ENCODE results near the gene APLNR. TPM values are rescaled to one million over a fixed set of nuclear protein-coding genes. Genes with fewer than 3 reads are reported as not detected.
"Not testable (repeated sequence)": the region's sequence is repeated elsewhere in the genome, so short reads cannot be mapped to it uniquely, and the experiment has no call there.

APLNR gene
- total RNA-seq: not detected in 2 replicates
- not detected in 2 replicates for polyA plus RNA-seq
- polyA plus RNA-seq (2012): not detected in 2 replicates
- polyA minus RNA-seq (ENCODE audit: low replicate concordance): not detected in 2 replicates

- no peak within 1 kb of the TSS for H3K4me2 ChIP-seq (ENCODE audit: extremely low read depth, insufficient read depth, low read length)
- H3K79me2 ChIP-seq (ENCODE audit: control insufficient read depth, insufficient read depth, low read length): no peaks in the 10 kb centered on the region
- no peak within 1 kb of the TSS for H2AFZ ChIP-seq (ENCODE audit: low read length)
- no peak within 1 kb of the TSS for H3K9ac ChIP-seq (ENCODE audit: insufficient read depth, low read length)
- H3K4me1 ChIP-seq (ENCODE audit: control insufficient read depth, extremely low read depth, insufficient read depth, low read length): no peaks in the 10 kb centered on the region
- H3K36me3 ChIP-seq (ENCODE audit: control insufficient read depth, insufficient read depth, low read length): no peaks in the 10 kb centered on the region
- peaks cover 7% of the 10 kb centered on the region for H3K27me3 ChIP-seq (ENCODE audit: control insufficient read depth, insufficient read depth, low read length)
- no peaks in the 10 kb centered on the region for H4K20me1 ChIP-seq (ENCODE audit: control insufficient read depth, extremely low read depth, insufficient read depth, low read length)
- no peaks in the 10 kb centered on the region for H3K9me3 ChIP-seq (ENCODE audit: control insufficient read depth, insufficient read depth, low read depth, low read length)
- H3K4me3 ChIP-seq (replicated peaks in 1 of 4; ENCODE audit: control extremely low read depth in 1 of 4, insufficient read depth in 1 of 4, low read depth in 3 of 4, low read length in 4 of 4): no peak within 1 kb of the TSS
- H3K27ac ChIP-seq (ENCODE audit: insufficient read depth, low read length): no peak within 1 kb of the TSS
- TF ChIP-seq EZH2 (IDR thresholded peaks at IDR 0.05; ENCODE audit: low read length, missing control alignments) (no peak), CTCF (conservative IDR thresholded peaks at IDR 0.05 in 1 of 2, IDR thresholded peaks at IDR 0.05 in 1 of 2; ENCODE audit: low read depth in 1 of 2, low read length in 2 of 2) (no peak)
- DNase-seq (ENCODE audit: low read depth in 2 of 2): no peak
Measured at GRCh38 chr11:57237204-57237681, at the start of gene APLNR. Gene APLNR (minus strand): TSS chr11:57237250. CDS start chr11:57237004, 246 bp downstream.

GRCh38 chr11:57283231-57283990, 46.4 kb upstream of the APLNR start:
- no peaks in the 10 kb centered on the region for H3K9me3 ChIP-seq (ENCODE audit: control insufficient read depth, insufficient read depth, low read depth, low read length)
- H4K20me1 ChIP-seq (ENCODE audit: control insufficient read depth, extremely low read depth, insufficient read depth, low read length): no peaks in the 10 kb centered on the region
- H3K4me1 ChIP-seq (ENCODE audit: control insufficient read depth, extremely low read depth, insufficient read depth, low read length): peaks cover 9% of the 10 kb centered on the region
- TF ChIP-seq CTCF (conservative IDR thresholded peaks at IDR 0.05 in 1 of 2, IDR thresholded peaks at IDR 0.05 in 1 of 2; ENCODE audit: low read depth in 1 of 2, low read length in 2 of 2) (no peak), EZH2 (IDR thresholded peaks at IDR 0.05; ENCODE audit: low read length, missing control alignments) (no peak)
- no peak for DNase-seq (ENCODE audit: low read depth in 2 of 2)
- H2AFZ ChIP-seq (ENCODE audit: low read length): no peak overlapping the region
- no peak overlapping the region for H3K27ac ChIP-seq (ENCODE audit: insufficient read depth, low read length)
- no peaks in the 10 kb centered on the region for H3K36me3 ChIP-seq (ENCODE audit: control insufficient read depth, insufficient read depth, low read length)
- H3K27me3 ChIP-seq (ENCODE audit: control insufficient read depth, insufficient read depth, low read length): no peaks in the 10 kb centered on the region
- no peak overlapping the region for H3K4me3 ChIP-seq (replicated peaks in 1 of 4; ENCODE audit: control extremely low read depth in 1 of 4, insufficient read depth in 1 of 4, low read depth in 3 of 4, low read length in 4 of 4)
- H3K4me2 ChIP-seq (ENCODE audit: extremely low read depth, insufficient read depth, low read length): no peak overlapping the region
- H3K79me2 ChIP-seq (ENCODE audit: control insufficient read depth, insufficient read depth, low read length): no peaks in the 10 kb centered on the region
- no peak overlapping the region for H3K9ac ChIP-seq (ENCODE audit: insufficient read depth, low read length)

GRCh38 chr11:57281546-57281945, 44.5 kb upstream of the APLNR start:
- not testable (repeated sequence) for H3K27ac ChIP-seq (ENCODE audit: insufficient read depth, low read length); H3K4me2 ChIP-seq (ENCODE audit: extremely low read depth, insufficient read depth, low read length); DNase-seq (ENCODE audit: low read depth in 2 of 2); H3K9me3 ChIP-seq (ENCODE audit: control insufficient read depth, insufficient read depth, low read depth, low read length); H3K9ac ChIP-seq (ENCODE audit: insufficient read depth, low read length); H4K20me1 ChIP-seq (ENCODE audit: control insufficient read depth, extremely low read depth, insufficient read depth, low read length); H3K36me3 ChIP-seq (ENCODE audit: control insufficient read depth, insufficient read depth, low read length); H3K4me3 ChIP-seq (replicated peaks in 1 of 4; ENCODE audit: control extremely low read depth in 1 of 4, insufficient read depth in 1 of 4, low read depth in 3 of 4, low read length in 4 of 4); H2AFZ ChIP-seq (ENCODE audit: low read length); H3K79me2 ChIP-seq (ENCODE audit: control insufficient read depth, insufficient read depth, low read length); H3K27me3 ChIP-seq (ENCODE audit: control insufficient read depth, insufficient read depth, low read length)
- peaks cover 16% of the 10 kb centered on the region for H3K4me1 ChIP-seq (ENCODE audit: control insufficient read depth, extremely low read depth, insufficient read depth, low read length)

All from fibroblast of lung (primary cell).